Breast epithelium (tissue), 3 donors: ENCODE measurements around the gene ATP9B.

Source experiments
- POLR2A ChIP-seq: fragments of 450-650 bp; IDR thresholded peaks from one replicate; pipeline ENCODE4 v1.6.1; 2016; ENCODE audit warnings: antibody characterized with exemption, mild to moderate bottlenecking, moderate library complexity
- POLR2AphosphoS5 ChIP-seq, 3 donors: sonication (generic); formaldehyde crosslinking; IDR thresholded peaks; one replicate each; pipeline ENCODE4 v1.6.1; 2017; ENCODE audit warnings: antibody characterized with exemption in 3 of 3
- TF ChIP-seq, protein P1 (sequence below), 3 donors: fragments of 450-650 bp; IDR thresholded peaks; one replicate each; pipeline ENCODE4 v1.5.1; 2016 to 2017; ENCODE audit warnings: antibody characterized with exemption in 3 of 3, mild to moderate bottlenecking in 3 of 3, moderate library complexity in 3 of 3

DNA sequence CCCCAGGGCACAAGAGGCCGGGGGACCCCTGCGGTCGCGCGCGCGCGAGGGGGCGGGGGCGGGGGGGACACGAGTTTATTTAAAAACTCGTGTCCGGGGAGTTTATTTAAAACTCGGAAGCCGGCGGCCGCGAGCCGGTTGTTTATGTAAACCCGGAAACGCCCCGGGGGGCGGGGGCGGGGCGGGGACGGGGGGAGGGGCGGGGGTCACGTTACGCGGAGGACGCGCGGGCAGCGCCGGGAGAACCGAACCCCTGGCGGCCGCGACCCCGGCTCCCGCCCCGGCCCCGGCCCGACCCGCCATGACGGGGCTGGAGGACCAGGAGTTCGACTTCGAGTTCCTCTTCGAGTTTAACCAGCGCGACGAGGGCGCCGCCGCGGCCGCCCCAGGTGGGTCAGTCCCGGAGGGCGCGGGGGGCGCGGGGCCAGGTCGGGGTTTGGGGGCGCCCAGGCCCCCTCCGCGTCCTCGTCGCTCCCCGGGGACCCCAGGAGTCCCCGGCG lies 330.9 kb downstream of the ATP9B start:
- TF ChIP-seq POLR2AphosphoS5 (IDR thresholded peaks at IDR 0.05) (no peak), POLR2A (no peak)
- TF ChIP-seq, protein P1, sequence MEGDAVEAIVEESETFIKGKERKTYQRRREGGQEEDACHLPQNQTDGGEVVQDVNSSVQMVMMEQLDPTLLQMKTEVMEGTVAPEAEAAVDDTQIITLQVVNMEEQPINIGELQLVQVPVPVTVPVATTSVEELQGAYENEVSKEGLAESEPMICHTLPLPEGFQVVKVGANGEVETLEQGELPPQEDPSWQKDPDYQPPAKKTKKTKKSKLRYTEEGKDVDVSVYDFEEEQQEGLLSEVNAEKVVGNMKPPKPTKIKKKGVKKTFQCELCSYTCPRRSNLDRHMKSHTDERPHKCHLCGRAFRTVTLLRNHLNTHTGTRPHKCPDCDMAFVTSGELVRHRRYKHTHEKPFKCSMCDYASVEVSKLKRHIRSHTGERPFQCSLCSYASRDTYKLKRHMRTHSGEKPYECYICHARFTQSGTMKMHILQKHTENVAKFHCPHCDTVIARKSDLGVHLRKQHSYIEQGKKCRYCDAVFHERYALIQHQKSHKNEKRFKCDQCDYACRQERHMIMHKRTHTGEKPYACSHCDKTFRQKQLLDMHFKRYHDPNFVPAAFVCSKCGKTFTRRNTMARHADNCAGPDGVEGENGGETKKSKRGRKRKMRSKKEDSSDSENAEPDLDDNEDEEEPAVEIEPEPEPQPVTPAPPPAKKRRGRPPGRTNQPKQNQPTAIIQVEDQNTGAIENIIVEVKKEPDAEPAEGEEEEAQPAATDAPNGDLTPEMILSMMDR (IDR thresholded peaks at IDR 0.05), result no peak
